HG03442 (cell line): ENCODE measurements around the gene GPRC5A.

Experiments used
- ATAC-seq: cut with Tn5 transposase; IDR thresholded peaks from one replicate; pipeline ENCODE4 v1.9.1; 2021; ENCODE audit warnings: mild to moderate bottlenecking, moderate library complexity; ENCODE audit not compliant: unreplicated experiment

Gene GPRC5A

DNA sequence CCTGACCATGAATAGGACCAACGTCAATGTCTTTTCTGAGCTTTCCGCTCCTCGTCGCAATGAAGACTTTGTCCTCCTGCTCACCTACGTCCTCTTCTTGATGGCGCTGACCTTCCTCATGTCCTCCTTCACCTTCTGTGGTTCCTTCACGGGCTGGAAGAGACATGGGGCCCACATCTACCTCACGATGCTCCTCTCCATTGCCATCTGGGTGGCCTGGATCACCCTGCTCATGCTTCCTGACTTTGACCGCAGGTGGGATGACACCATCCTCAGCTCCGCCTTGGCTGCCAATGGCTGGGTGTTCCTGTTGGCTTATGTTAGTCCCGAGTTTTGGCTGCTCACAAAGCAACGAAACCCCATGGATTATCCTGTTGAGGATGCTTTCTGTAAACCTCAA lies 17.3 kb downstream of the GPRC5A start:
- no peak for ATAC-seq

DNA sequence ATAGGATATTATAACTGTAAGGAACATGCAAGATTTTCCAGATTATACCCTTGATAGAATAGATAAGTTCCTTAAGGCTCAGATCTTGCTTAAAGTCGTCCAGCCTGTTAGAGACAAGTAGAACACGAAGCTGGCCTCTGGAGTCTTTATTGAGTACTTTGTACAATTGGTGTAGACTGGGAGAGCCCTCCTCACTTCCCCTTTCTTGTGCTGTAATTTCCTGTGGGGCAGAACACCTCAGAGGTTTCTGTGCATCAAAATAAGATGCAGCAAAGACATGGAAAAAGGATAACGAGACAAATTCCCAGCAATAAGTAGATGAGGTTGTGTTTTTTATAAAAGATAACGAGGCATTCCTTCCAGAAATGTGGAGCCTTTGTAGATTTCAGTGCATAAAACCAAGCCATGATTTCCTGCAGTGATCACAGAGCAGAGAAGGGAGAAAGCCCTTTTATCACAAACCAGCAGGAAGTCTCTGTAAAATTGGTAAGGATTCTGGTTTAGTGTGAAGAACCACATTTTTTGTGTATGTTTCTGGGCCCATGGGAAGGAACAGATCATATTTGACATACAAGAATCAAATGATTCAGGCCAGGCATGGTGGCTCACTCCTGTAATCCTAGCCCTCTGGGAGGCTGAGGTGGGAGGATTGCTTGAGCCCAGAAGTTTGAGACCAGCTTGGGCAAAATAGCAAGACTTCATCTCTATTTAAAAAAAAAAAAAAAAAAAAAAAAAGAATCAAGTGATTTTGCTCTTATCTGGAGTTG lies 18.0 kb downstream of the GPRC5A start:
- no peak for ATAC-seq

DNA sequence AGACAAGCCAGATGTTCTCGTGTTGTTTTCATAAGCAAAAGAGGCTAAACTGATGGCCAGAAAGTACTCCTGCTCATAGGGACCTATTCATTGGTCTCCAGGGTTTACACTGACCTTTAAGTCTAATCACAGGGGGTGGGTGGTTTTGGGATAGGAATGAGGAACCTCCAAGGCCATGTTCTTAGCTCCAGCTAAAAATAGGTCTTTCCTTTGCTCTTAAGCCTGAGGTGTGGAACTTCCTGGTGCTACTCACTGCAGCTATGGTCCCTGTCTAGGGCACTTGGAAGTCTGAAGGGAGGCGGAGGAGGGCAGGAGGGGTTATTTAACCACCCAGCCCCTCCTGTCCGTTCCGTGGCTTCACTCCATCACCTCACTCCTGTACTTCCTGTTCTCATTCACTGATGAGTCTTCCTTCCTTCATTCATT lies 18.6 kb downstream of the GPRC5A start:
- ATAC-seq: no peak

DNA sequence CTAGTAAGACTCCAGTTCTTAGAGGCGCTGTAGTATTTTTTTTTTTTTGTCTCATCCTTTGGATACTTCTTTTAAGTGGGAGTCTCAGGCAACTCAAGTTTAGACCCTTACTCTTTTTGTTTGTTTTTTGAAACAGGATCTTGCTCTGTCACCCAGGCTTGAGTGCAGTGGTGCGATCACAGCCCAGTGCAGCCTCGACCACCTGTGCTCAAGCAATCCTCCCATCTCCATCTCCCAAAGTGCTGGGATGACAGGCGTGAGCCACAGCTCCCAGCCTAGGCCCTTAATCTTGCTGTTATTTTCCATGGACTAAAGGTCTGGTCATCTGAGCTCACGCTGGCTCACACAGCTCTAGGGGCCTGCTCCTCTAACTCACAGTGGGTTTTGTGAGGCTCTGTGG lies 21.3 kb downstream of the GPRC5A start:
- ATAC-seq: no peak

DNA sequence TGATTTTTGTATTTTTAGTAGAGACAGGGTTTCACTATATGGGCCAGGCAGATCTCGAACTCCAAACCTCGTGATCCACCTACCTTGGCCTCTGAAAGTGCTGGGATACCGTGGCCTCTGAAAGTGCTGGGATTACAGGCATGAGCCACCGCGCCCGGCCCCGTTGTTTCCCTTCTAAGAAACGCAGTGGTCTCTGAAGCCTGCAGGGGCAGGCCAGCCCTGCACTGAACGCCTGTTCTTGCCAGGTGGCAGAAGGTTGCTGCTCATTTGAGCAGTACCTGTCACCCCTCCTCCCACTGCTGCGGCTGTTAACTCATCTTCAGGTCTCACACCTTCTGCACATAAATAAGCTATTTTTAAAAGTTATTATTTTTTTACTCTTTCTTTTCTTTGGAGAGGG lies 24.3 kb downstream of the GPRC5A start:
- ATAC-seq: no peak

DNA sequence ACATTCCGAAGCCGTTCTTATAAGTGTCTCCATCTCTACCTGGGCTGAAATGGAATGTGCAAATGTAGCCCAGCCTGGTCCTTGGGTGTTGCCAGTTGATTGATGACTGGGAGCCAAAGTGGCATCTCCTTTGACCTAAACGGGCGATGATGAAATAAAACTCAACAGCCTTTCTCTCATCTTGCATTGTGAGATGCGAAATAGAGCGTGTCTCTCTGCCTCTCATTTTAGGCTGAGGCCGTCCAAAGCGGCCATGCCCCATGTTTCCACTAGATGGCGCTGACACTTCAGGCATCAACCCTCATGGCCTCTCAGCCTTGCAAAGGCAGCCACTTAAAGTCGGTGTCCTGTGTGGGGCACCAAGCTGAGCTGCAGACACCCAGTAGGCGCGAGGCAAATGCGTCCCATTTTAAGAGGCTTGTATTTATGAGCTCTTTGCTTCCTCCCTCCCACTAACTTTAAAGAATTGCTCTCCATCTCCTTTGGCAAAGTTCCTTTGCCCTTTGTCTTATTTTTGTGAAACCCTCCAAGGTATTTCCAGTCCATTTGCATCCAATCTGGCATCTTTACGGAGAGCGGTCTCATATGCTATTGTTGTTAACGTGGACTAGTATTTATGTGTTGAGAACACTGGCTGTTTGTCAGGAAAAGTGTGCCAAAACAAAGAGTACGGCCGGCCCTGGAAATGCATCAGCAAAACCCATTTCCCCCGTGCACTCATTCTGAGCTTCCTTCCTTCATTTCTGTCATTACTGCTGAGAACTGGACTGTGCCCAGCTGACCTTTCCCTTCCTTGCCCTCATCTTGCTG lies 25.0 kb downstream of the GPRC5A start:
- peak; percentile 91 for ATAC-seq

DNA sequence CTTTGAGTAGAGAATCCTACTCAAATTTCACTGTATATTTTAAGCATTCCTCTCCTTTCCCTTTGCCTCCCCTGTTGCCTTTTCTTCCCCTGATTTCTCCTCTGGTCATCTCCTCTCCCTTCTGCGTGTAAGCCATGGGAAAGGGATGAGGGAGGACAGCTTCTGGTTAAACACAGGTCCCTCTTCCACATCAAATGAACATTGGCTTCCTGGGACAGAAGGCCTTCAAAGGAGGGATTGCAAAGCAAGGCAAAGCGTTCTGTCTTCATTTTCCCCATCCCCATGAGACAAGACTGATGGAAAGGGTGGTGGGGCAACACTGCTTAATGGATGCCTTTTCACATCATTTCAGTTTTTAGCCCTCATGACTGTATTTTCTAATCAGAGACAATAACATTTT lies 26.2 kb downstream of the GPRC5A start:
- no peak for ATAC-seq

DNA sequence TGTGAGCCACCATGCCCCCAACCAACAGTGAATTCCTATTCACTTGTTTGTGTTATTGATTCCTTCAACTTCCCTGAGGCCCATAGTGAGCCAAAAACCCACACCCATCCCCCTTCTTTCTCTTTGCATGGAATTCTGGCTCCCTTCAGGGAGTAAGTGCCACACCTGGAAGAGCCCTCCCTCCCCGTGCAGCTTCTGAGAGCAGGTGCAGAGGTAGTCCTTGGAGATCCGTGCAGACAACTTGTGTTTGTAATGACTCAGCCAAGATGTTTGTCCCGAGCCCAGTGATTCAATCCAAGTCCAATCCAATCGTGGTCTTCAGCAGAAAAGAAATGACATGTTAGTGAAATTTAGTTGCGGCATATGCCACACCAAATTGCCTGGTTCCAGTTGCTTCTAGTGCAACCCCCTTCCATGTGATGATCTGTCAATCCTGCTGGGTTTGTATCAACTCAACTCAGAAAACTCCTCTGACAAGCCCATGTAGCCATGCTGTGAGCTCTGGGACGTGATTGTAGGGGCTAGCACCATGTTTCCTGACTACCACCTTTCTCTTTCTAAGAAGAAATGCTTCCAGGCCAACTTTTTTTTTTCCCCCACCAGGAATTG lies 27.5 kb downstream of the GPRC5A start:
- ATAC-seq: no peak

DNA sequence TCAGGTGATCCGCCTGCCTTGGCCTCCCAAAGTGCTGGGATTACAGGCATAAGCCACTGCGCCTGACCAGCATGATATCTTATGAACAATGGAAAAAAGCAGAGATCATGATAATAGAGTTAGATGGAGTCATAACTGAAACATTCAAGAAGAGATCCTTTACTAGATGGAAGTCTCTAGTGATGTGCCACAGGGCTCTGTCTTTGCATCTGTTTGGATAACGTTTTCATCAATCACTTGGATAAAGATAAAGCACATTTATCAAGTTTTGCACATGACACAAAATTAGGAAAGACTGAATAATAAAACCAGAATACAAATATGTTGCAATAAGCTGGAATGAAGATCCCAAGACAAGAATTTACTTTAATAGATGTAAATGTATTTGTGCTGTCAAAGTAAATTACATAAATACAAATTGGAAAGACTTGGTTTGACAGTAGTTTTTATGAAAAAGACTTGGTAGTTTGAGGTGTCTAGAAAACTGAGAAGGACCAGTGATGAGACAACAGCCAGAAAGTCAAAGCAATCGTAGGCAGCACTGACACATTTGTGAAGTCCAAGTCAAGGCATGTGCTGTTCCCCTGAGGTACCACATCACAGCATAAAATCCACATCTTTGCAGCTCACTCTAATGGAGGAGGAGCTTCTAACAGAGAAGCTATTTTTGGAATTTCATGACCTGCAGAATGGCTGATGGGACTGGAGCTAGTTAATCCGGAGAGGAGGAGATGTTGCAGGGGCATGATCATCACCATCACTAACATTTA lies 28.5 kb downstream of the GPRC5A start:
- no peak for ATAC-seq

DNA sequence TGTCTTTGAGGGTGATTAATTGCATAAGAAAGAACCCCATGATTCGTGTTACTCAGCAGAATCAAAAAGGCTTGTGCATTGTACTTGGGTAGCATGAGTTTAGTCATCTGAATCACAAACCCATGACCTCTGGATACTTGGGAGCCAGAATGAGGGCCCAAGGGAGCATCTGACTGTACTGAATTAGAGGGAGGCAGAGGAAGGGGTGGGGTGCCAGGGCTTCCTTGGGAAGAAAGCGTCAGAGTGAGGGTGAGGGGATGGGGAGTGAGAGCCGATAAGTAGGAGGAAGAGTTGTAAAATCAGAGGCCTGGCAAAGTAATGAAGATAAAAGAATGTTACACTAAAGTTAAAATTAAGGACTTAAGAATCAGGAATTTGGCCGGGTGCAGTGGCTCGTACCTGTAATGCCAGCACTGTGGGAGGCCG lies 30.8 kb downstream of the GPRC5A start:
- ATAC-seq: no peak

DNA sequence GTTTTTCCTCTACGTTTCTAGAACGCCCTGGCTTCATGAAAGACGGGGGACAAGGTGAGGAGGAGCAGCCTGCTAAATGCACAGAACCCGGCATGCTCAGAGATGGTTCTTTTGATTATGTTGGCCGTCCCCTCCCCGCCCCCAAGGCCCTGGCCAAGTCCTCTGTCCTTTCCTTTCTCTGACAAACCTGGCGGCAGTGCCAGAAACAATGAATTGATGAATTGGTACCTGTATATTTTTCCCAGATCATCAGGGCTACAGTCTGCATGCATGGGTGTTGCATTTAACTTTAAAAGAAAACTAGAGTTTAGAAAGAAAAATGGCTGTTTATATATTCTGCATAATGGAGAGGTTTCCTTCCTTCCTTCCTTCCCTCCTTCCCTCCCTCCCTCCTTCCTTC lies 31.6 kb downstream of the GPRC5A start:
- ATAC-seq: no peak

DNA sequence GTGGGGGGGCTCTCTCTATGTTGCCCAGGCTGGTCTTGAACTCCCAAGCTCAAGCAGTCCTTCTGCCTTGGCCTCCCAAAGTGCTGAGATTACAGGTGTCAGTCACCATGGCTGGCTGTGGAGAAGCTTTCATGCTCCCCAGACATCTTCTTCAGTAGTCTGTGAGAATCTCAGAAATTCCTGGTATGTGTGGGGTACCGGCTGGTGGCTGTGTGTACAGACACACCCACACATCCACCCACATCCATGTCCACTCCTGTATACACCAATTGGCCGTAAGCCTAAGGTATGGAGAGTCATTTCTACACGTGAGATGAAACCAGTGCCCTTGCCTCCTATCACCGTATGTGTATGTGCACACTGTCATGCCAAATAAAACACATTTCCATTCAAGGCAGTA lies 32.8 kb downstream of the GPRC5A start:
- no peak for ATAC-seq

DNA sequence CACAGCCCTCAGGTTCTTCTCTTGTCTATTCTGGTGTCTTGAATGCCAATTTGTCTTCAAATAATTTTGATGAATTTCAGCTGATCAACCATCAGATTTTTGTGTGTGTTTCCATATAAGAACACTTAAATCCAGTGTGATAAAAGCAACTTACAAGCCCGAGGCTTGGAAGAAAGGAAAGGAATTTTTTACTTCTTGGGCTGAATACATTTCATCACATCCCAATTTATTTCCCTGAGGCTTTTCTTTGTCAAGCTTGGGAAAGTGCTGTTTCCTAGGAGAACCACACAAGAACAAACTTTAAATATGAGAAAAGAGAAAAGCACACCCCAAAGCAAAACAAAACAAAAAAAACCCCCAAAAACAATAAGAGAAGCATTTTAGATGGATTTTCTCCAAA lies 34.0 kb downstream of the GPRC5A start:
- ATAC-seq: no peak

DNA sequence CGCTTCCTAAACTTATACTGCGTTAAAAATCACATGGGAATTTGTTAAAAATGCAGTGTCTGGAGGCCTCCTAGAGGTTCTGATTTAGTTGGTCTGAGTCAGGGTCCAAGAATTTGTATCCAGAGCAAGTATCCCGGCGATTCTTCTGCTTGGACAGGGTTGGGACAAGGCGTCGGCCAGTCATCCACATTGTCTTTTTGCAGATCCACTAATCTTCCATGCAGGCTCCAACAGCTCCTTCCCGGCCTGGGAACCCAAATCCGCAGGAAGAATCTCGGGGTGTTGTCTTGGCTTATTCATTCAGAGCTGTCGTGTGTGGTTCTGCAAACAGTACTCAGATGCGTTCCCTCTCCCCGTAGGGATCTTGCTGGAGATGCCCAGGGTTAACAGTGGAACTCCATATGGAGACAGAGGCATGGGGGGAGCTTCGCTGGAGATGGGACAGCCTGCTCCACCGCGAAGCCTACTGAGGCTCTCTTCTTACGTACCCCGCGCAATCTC lies 35.3 kb downstream of the GPRC5A start:
- no peak for ATAC-seq

DNA sequence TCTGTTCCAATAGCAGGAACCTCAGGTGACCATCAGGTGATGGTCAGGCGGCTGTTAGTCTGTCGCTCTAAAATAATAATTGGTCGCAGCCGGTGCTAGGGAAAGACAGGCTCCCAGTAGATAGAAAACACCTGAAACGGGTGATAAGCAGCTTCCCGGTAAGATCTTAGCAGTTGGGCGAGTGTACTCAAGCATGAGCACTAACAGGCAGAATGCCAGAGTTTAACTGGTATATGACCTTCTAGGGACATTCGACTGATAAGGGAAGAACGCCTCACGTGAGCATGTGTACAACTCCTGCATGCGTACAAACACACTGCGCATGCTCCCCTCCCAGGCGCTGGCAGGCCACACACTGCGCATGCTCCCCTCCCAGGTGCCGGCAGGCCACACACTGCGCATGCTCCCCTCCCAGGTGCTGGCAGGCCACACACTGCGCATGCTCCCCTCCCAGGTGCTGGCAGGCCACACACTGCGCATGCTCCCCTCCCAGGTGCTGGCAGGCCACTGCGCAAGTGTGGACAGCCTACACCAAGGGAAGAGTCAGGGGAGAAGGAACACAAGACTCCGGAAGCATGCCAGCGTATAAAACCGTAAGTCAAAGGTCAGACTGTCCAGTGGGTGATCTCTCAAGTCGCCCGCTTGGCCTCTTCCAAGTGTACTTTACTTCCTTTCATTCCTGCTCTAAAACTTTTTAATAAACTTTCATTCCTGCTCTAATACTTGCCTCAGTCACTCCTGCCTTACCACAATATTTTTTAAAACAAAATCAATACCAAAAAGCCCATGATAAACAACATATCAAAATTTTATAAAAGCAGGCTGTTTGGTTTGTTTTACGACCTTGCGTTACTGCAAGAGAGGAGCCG lies 36.1 kb downstream of the GPRC5A start:
- ATAC-seq: no peak

DNA sequence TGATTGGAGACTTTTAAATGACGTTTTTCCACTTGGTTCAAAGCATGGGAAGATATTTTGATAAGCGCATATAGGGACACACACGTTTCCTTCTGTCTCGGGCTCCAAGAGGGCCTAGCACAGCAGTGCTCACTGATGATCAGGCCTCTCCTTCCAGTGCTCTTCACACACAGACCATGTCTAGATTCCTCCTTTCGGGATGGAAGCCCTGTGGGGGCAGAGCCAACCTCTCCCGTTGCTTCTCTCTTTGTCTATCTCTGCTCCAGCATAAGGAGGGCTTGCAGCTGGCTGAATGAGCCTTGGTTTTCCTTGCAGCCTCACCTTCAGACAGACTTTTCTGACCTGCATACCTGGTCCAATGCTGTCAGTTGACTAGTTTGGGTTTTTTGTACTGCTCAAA lies 38.3 kb downstream of the GPRC5A start:
- ATAC-seq: no peak

DNA sequence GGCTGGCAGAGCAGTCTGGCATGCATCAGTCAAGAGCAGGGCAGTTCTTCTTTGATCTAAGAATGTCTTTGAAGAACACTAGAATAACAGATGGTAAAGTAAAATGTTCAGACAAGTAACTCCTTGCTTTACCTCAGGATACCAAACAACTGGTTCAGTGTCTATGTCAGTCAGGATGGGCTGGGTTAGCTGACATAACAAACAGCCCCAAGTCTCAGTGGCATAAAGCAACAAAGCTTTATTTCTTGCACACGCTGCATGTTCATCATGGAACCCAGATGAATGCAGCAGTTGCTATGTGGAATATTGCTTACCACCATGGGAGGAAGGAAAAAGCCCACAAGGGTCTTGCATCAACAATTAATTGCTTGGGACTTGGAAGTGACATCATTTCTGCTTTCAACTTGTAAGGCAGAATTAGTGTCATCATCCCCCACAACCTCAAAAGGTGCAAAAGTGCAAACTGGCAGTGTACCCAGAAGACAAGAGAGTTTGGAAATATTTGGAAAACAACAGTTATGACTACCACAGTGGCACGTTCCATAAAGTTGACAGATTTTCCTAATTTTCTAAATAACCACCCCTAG lies 39.4 kb downstream of the GPRC5A start:
- ATAC-seq: no peak

DNA sequence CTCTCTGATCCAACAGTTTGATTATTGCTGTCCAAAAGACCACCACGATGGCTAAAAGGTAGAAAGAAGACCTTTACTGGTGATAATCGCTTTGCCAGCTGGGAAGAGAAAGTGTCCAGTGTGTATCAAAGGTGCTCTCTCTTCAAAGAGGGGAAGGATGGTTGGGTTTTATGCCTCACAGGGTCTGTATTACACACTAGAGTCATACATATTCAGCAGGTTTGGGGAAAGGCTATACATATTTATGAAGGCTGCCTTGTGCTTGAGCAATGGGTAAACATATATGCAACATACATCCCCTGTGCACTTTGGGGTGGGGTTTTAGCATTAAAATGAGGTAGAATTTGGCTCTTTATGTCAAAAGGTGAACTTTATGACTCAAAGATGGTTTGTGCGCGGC lies 42.4 kb downstream of the GPRC5A start:
- no peak for ATAC-seq

DNA sequence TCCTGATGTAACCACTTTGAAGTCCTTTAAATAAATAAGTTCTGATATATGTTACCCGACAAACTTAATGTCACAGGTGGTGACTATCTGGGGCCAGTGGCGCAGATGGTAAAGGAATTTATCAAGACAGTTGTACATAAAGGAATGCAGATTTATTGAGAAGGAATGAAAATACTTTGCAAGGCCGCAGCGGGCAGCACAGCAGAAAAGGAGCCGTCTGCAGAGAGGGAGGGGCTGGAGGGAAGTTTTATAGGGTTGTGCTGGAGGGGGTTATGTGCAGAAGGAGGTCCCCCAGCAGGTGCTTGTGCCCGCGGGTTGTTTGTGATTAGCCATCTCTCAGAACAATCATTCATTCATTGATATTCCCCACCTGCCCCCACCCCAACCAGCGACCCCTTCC lies 43.2 kb downstream of the GPRC5A start:
- no peak for ATAC-seq
